HepG2 (cell line): ENCODE measurements around the gene TUBGCP6. TPM values are rescaled to one million over a fixed set of nuclear protein-coding genes. Genes with fewer than 3 reads are reported as not detected.

Experiments
- EHMT2 ChIP-seq: fragments of 200-600 bp; sonication (generic); IDR thresholded peaks from 2 replicates; pipeline ENCODE4 v1.7.0; 2017; ENCODE audit warnings: antibody characterized with exemption, low read depth, low read length, borderline replicate concordance
- FOXO1 ChIP-seq: sonication (generic); formaldehyde crosslinking; IDR thresholded peaks from 2 replicates; pipeline ENCODE4 v1.4.0; 2020; ENCODE audit warnings: missing genetic modification reagents
- HIC2 ChIP-seq: sonication (generic); formaldehyde crosslinking; IDR thresholded peaks from 2 replicates; pipeline ENCODE4 v1.9.0; 2022; ENCODE audit warnings: low read depth, missing genetic modification reagents
- NCOA1 ChIP-seq: sonication (generic); formaldehyde crosslinking; IDR thresholded peaks from 2 replicates; pipeline ENCODE4 v1.9.0; 2021; ENCODE audit warnings: missing genetic modification reagents
- NCOR1 ChIP-seq: fragments of 200-600 bp; sonication (generic); IDR thresholded peaks from 2 replicates; pipeline ENCODE4 v1.7.0; 2017; ENCODE audit warnings: antibody characterized with exemption, low read length, borderline replicate concordance
- NONO ChIP-seq, 2 experiments: fragments of 450-650 bp in 1 of 2; sonication (generic) in 1 of 2; formaldehyde crosslinking in 1 of 2; IDR thresholded peaks in 1 of 2; conservative IDR thresholded peaks in 1 of 2; 2 replicates each; pipeline versions ENCODE4 v1.6.1 to v1.8.0; 2017 to 2022; ENCODE audit warnings: mild to moderate bottlenecking in 1 of 2, missing genetic modification reagents in 1 of 2, moderate library complexity in 1 of 2
- PRMT3 ChIP-seq: sonication (generic); formaldehyde crosslinking; IDR thresholded peaks from 2 replicates; pipeline ENCODE4 v1.8.1; 2022; ENCODE audit warnings: low read depth, mild to moderate bottlenecking, moderate library complexity, missing genetic modification reagents, borderline replicate concordance
- RARG ChIP-seq: sonication (generic); formaldehyde crosslinking; IDR thresholded peaks from 2 replicates; pipeline ENCODE4 v1.4.0; 2020; ENCODE audit warnings: low read depth, mild to moderate bottlenecking, missing genetic modification reagents
- RBAK ChIP-seq: sonication (generic); formaldehyde crosslinking; IDR thresholded peaks from 2 replicates; pipeline ENCODE4 v1.5.1; 2020; ENCODE audit warnings: mild to moderate bottlenecking, missing genetic modification reagents
- SIN3A ChIP-seq: IDR thresholded peaks from 2 replicates; pipeline ENCODE4 v1.6.1; 2011; ENCODE audit warnings: low read depth, mild to moderate bottlenecking, control low read depth, low read length, borderline replicate concordance
- SIN3B ChIP-seq: fragments of 150-350 bp; IDR thresholded peaks from 2 replicates; pipeline ENCODE4 v1.6.1; 2014; ENCODE audit warnings: low read length
- SNRNP70 ChIP-seq: fragments of 200-400 bp; formaldehyde crosslinking; IDR thresholded peaks from 2 replicates; pipeline ENCODE4 v1.6.1; 2017; ENCODE audit warnings: mild to moderate bottlenecking, low read depth, low read length, moderate library complexity
- SOX5 ChIP-seq: IDR thresholded peaks from 2 replicates; pipeline ENCODE4 v1.6.1; 2016; ENCODE audit warnings: borderline replicate concordance
- TBX3 ChIP-seq: fragments of 450-650 bp; IDR thresholded peaks from 2 replicates; pipeline ENCODE4 v1.6.1; 2017; ENCODE audit warnings: antibody characterized with exemption, mild to moderate bottlenecking, inconsistent platforms, borderline replicate concordance
- ZBTB3 ChIP-seq: sonication (generic); formaldehyde crosslinking; IDR thresholded peaks from 2 replicates; pipeline ENCODE4 v1.4.0; 2020; ENCODE audit warnings: low read depth, mild to moderate bottlenecking, moderate library complexity, missing genetic modification reagents, borderline replicate concordance
- ZBTB42 ChIP-seq: sonication (generic); formaldehyde crosslinking; IDR thresholded peaks from 2 replicates; pipeline ENCODE4 v1.5.0; 2020; ENCODE audit warnings: mild to moderate bottlenecking, missing genetic modification reagents
- ZBTB49 ChIP-seq: sonication (generic); formaldehyde crosslinking; IDR thresholded peaks from 2 replicates; pipeline ENCODE4 v1.4.0; 2020; ENCODE audit warnings: missing genetic modification reagents, borderline replicate concordance
- ZFP36L2 ChIP-seq: sonication (generic); formaldehyde crosslinking; IDR thresholded peaks from 2 replicates; pipeline ENCODE4 v1.4.0; 2020; ENCODE audit warnings: missing genetic modification reagents
- ZFYVE20 ChIP-seq: sonication (generic); formaldehyde crosslinking; IDR thresholded peaks from 2 replicates; pipeline ENCODE4 v1.8.0; 2023; ENCODE audit warnings: low read depth, mild to moderate bottlenecking, moderate library complexity, missing genetic modification reagents, borderline replicate concordance
- ZNF367 ChIP-seq: sonication (generic); formaldehyde crosslinking; IDR thresholded peaks from 2 replicates; pipeline ENCODE4 v1.4.0; 2020; ENCODE audit warnings: missing genetic modification reagents, borderline replicate concordance
- ZNF547 ChIP-seq: sonication (generic); formaldehyde crosslinking; IDR thresholded peaks from 2 replicates; pipeline ENCODE4 v1.5.1; 2020; ENCODE audit warnings: mild to moderate bottlenecking, missing genetic modification reagents
- ZNF782 ChIP-seq: sonication (generic); formaldehyde crosslinking; IDR thresholded peaks from 2 replicates; pipeline ENCODE4 v1.4.0; 2020; ENCODE audit warnings: missing genetic modification reagents, mild to moderate bottlenecking, borderline replicate concordance
- ZNF850 ChIP-seq: sonication (generic); formaldehyde crosslinking; conservative IDR thresholded peaks from 2 replicates; pipeline ENCODE4 v1.9.0; 2021; ENCODE audit warnings: mild to moderate bottlenecking, missing genetic modification reagents
- ZNF891 ChIP-seq: sonication (generic); formaldehyde crosslinking; IDR thresholded peaks from 2 replicates; pipeline ENCODE4 v1.5.0; 2020; ENCODE audit warnings: mild to moderate bottlenecking, missing genetic modification reagents
- polyA plus RNA-seq, 8 experiments: library from polyadenylated mRNA; depleted of rRNA in 3 of 8; stranded (reverse) in 7 of 8; unstranded in 1 of 8; fragments of >200 nt; fragmentation: Illumina TruSeq in 4 of 8; extraction: Trizol in 4 of 8; gene quantifications; 2 replicates each; pipeline versions ENCODE4 v1.2.1 to v1.2.3, GENCODE V29; 2011 to 2016; ENCODE audit warnings: low read depth in 4 of 8, missing spikeins in 1 of 8, mixed read lengths in 1 of 8; ENCODE audit not compliant: insufficient read depth in 1 of 8
- total RNA-seq, 5 experiments: library from RNA; depleted of rRNA; stranded (reverse); fragments of >200 nt; fragmentation: Illumina TruSeq; extraction: Trizol; gene quantifications; 2 replicates each; pipeline ENCODE4 v1.2.3, GENCODE V29; 2016; ENCODE audit warnings: low read depth in 1 of 5

TUBGCP6 gene
- total and polyA plus RNA-seq, 2 of the 13 experiments (the other 11 are each of a cell fraction or from before 2014, with no cell fraction given): 14.6 to 15.7 TPM

- no peak for TF ChIP-seq SIN3B
- TF ChIP-seq ZNF367 (CRISPR knock-in tag): peak; percentile 74; the same call in 1 of the 2 replicates
- no peak for TF ChIP-seq RARG (CRISPR knock-in tag)
- peak; percentile 85 for TF ChIP-seq FOXO1 (CRISPR knock-in tag)
- TF ChIP-seq ZBTB42: no peak
- peak; percentile 71 for TF ChIP-seq SOX5 (CRISPR knock-in tag)
- TF ChIP-seq ZBTB49 (CRISPR knock-in tag): no peak
- TF ChIP-seq ZNF891 (CRISPR knock-in tag): no peak
- no peak for TF ChIP-seq ZNF850 (CRISPR knock-in tag)
- peak; percentile 99 for TF ChIP-seq HIC2 (CRISPR knock-in tag)
- TF ChIP-seq TBX3: peak; percentile 69; the same call in 1 of the 2 replicates
- TF ChIP-seq ZBTB3 (CRISPR knock-in tag): no peak
- 0 out of 2 replicates have a peak, but pooled peaks have one; percentile 30 for TF ChIP-seq ZFYVE20
- TF ChIP-seq SNRNP70: no peak
- no peak for TF ChIP-seq ZFP36L2 (CRISPR knock-in tag)
- peak; percentile 89; the same call in 1 of the 2 replicates for TF ChIP-seq NCOA1
- TF ChIP-seq NONO (IDR thresholded peaks at IDR 0.05): no peak
- peak; percentile 60; the same call in 1 of the 2 replicates for TF ChIP-seq NONO (CRISPR knock-in tag; conservative IDR thresholded peaks at IDR 0.05)
- TF ChIP-seq ZNF547 (CRISPR knock-in tag): peak; percentile 38; the same call in 1 of the 2 replicates
- no peak for TF ChIP-seq EHMT2
- TF ChIP-seq NCOR1: no peak; the same call in 1 of the 2 replicates
- TF ChIP-seq PRMT3 (CRISPR knock-in tag): no peak
- peak; percentile 80; the same call in 1 of the 2 replicates for TF ChIP-seq ZNF782 (CRISPR knock-in tag)
- TF ChIP-seq SIN3A: peak; percentile 60; the same call in 1 of the 2 replicates
- TF ChIP-seq RBAK (CRISPR knock-in tag): peak; percentile 74; the same call in 1 of the 2 replicates
Measured at GRCh38 chr22:50293441-50294318, 48.9 kb upstream of the TUBGCP6 start (continued).
